DOHH2 (cell line): ENCODE data around the gene CLTCL1.

ENCODE experiments used
- H3F3A ChIP-seq: fragments of 200-600 bp; sonication (generic), shearing (Covaris generic); 2 replicates; pipeline ENCODE4 v1.6.0; 2016; ENCODE audit warnings: antibody characterized with exemption, mild to moderate bottlenecking; ENCODE audit not compliant: control insufficient read depth, insufficient read depth
- H3K27ac ChIP-seq: fragments of 200-600 bp; sonication (generic); 2 replicates; pipeline ENCODE4 v1.5.1; 2014; ENCODE audit warnings: low read depth, mild to moderate bottlenecking, low read length, moderate library complexity
- H3K27me3 ChIP-seq: fragments of 200-600 bp; sonication (generic); 2 replicates; pipeline ENCODE4 v1.6.1; 2014; ENCODE audit warnings: mild to moderate bottlenecking, low read length, mixed read lengths; ENCODE audit not compliant: control insufficient read depth
- H3K36me3 ChIP-seq: fragments of 200-600 bp; sonication (generic); 2 replicates; pipeline ENCODE4 v1.6.1; 2014; ENCODE audit warnings: mild to moderate bottlenecking, low read length, moderate library complexity, mixed read lengths; ENCODE audit not compliant: control insufficient read depth
- H3K4me1 ChIP-seq: fragments of 200-600 bp; sonication (generic); 2 replicates; pipeline ENCODE4 v1.6.1; 2014; ENCODE audit warnings: mild to moderate bottlenecking, low read length, mixed read lengths; ENCODE audit not compliant: control insufficient read depth
- H3K4me2 ChIP-seq: fragments of 200-600 bp; sonication (generic); 2 replicates; pipeline ENCODE4 v1.6.0; 2014; ENCODE audit warnings: mild to moderate bottlenecking, low read length, moderate library complexity
- H3K4me3 ChIP-seq: fragments of 200-600 bp; sonication (generic); 2 replicates; pipeline ENCODE4 v1.5.1; 2014; ENCODE audit warnings: mild to moderate bottlenecking, low read length, mixed read lengths
- H3K79me2 ChIP-seq: fragments of 200-600 bp; sonication (generic); 2 replicates; pipeline ENCODE4 v1.6.1; 2014; ENCODE audit warnings: mild to moderate bottlenecking, low read length, mixed read lengths; ENCODE audit not compliant: control insufficient read depth
- H3K9me2 ChIP-seq: fragments of 200-600 bp; sonication (generic); replicated peaks from 2 replicates; pipeline ENCODE4 v1.6.1; 2014; ENCODE audit warnings: mild to moderate bottlenecking, low read length, mixed read lengths; ENCODE audit not compliant: control insufficient read depth
- H3K9me3 ChIP-seq: fragments of 200-600 bp; sonication (generic); 2 replicates; pipeline ENCODE4 v1.6.1; 2014; ENCODE audit warnings: antibody characterized with exemption, low read length, mixed read lengths; ENCODE audit not compliant: control insufficient read depth, insufficient read depth
- H4K20me1 ChIP-seq: fragments of 200-600 bp; sonication (generic); 2 replicates; pipeline ENCODE4 v1.6.0; 2014; ENCODE audit warnings: low read depth, mild to moderate bottlenecking, antibody characterized with exemption, low read length, moderate library complexity; ENCODE audit not compliant: control insufficient read depth, insufficient read depth
- CTCF ChIP-seq: fragments of 200-600 bp; sonication (generic); IDR thresholded peaks from one replicate; pipeline ENCODE4 v1.5.1; 2014; ENCODE audit warnings: antibody characterized with exemption, mild to moderate bottlenecking, low read depth, low read length; ENCODE audit not compliant: poor library complexity, severe bottlenecking
- EZH2phosphoT487 ChIP-seq: fragments of 200-600 bp; sonication (generic); IDR thresholded peaks from 2 replicates; pipeline ENCODE4 v1.6.1; 2017; ENCODE audit warnings: borderline replicate concordance, mild to moderate bottlenecking, antibody characterized with exemption, low read length, moderate library complexity, mixed read lengths

CLTCL1 gene

GRCh38 chr22:19277785-19278184 is 13.7 kb downstream of the CLTCL1 start:
- Histone ChIP-seq H3K27ac (no peak overlapping the region), H3K4me3 (no peak overlapping the region), H3K79me2 (no peaks in the 10 kb centered on the region), H3K4me2 (no peak overlapping the region), H4K20me1 (no peaks in the 10 kb centered on the region), H3K36me3 (no peaks in the 10 kb centered on the region), H3K9me3 (no peaks in the 10 kb centered on the region), H3F3A (no peaks in the 10 kb centered on the region), H3K9me2 (no peaks in the 10 kb centered on the region), H3K4me1 (no peaks in the 10 kb centered on the region), H3K27me3 (peaks cover 6% of the 10 kb centered on the region; the same call in 1 of the 2 replicates)
- TF ChIP-seq CTCF: no peak
- TF ChIP-seq EZH2phosphoT487: no peak

GRCh38 chr22:19275919-19276600 is 15.5 kb downstream of the CLTCL1 start:
- no peak for TF ChIP-seq CTCF
- TF ChIP-seq EZH2phosphoT487: no peak
- Histone ChIP-seq H3K4me1 (no peaks in the 10 kb centered on the region), H3K9me3 (no peaks in the 10 kb centered on the region), H3K36me3 (no peaks in the 10 kb centered on the region), H3K4me2 (no peak overlapping the region), H3K27ac (no peak overlapping the region), H3K9me2 (no peaks in the 10 kb centered on the region), H3K79me2 (no peaks in the 10 kb centered on the region), H4K20me1 (no peaks in the 10 kb centered on the region), H3F3A (no peaks in the 10 kb centered on the region), H3K4me3 (no peak overlapping the region), H3K27me3 (peaks cover 6% of the 10 kb centered on the region; the same call in 1 of the 2 replicates)

GRCh38 chr22:19275513-19275912 is 16.0 kb downstream of the CLTCL1 start:
- no peaks in the 10 kb centered on the region for H3K9me2 ChIP-seq
- H3K4me1 ChIP-seq: no peaks in the 10 kb centered on the region
- TF ChIP-seq EZH2phosphoT487 (no peak), CTCF (no peak)
- no peaks in the 10 kb centered on the region for H3K36me3 ChIP-seq
- no peaks in the 10 kb centered on the region for H4K20me1 ChIP-seq
- no peak overlapping the region for H3K4me3 ChIP-seq
- no peak overlapping the region for H3K27ac ChIP-seq
- no peaks in the 10 kb centered on the region for H3K79me2 ChIP-seq
- no peak overlapping the region for H3K4me2 ChIP-seq
- no peaks in the 10 kb centered on the region for H3K9me3 ChIP-seq
- H3K27me3 ChIP-seq: peaks cover 6% of the 10 kb centered on the region; the same call in 1 of the 2 replicates
- no peaks in the 10 kb centered on the region for H3F3A ChIP-seq
